ENCODE data around the gene EGFR. TPM values are rescaled to one million over a fixed set of nuclear protein-coding genes. Genes with fewer than 3 reads are reported as not detected.

Gene EGFR
- total and polyA plus RNA-seq, 2 experiments from 2014 or later: 21.6 to 51.0 TPM

GRCh38 chr7:55140941-55141278, 122.1 kb downstream of the EGFR start:
- no peak overlapping the region for H3K4me2 ChIP-seq
- peak overlapping the region; percentile 28 for H3K27ac ChIP-seq
- H3K27me3 ChIP-seq: no peaks in the 10 kb centered on the region
- no peak for DNase-seq (ENCODE audit: low spot score)
- H3K9me2 ChIP-seq (replicated peaks; ENCODE audit: insufficient read depth): no peaks in the 10 kb centered on the region
- no peaks in the 10 kb centered on the region for H4K20me1 ChIP-seq (ENCODE audit: insufficient read depth, poor library complexity, severe bottlenecking)
- H2AFZ ChIP-seq: no peak overlapping the region
- H3K4me3 ChIP-seq: no peak overlapping the region
- no peaks in the 10 kb centered on the region for H3K36me3 ChIP-seq (replicated peaks; ENCODE audit: insufficient read depth, low read depth)
- H3K79me2 ChIP-seq: peaks cover 6% of the 10 kb centered on the region
- no peaks in the 10 kb centered on the region for H3K4me1 ChIP-seq (ENCODE audit: insufficient read depth)
- TF ChIP-seq EZH2phosphoT487 (IDR thresholded peaks at IDR 0.05; ENCODE audit: low read depth, severe bottlenecking, unreplicated experiment) (no peak), EZH2 (IDR thresholded peaks at IDR 0.05; ENCODE audit: borderline replicate concordance) (no peak), CTCF (IDR thresholded peaks at IDR 0.05; ENCODE audit: poor library complexity) (no peak)
- H3K9me3 ChIP-seq (ENCODE audit: low read depth): no peaks in the 10 kb centered on the region

- Histone ChIP-seq H3K36me3 (replicated peaks; ENCODE audit: insufficient read depth, low read depth) (no peaks in the 10 kb centered on the region), H3K4me3 (no peak overlapping the region), H3K27me3 (no peaks in the 10 kb centered on the region), H3K9me3 (ENCODE audit: low read depth) (no peaks in the 10 kb centered on the region), H3K79me2 (peaks cover 6% of the 10 kb centered on the region), H3K4me1 (ENCODE audit: insufficient read depth) (no peaks in the 10 kb centered on the region), H4K20me1 (ENCODE audit: insufficient read depth, poor library complexity, severe bottlenecking) (no peaks in the 10 kb centered on the region), H3K9me2 (replicated peaks; ENCODE audit: insufficient read depth) (no peaks in the 10 kb centered on the region), H3K4me2 (no peak overlapping the region), H3K27ac (no peak overlapping the region), H2AFZ (no peak overlapping the region)
- WGBS (ENCODE audit: low lambda C conversion rate, missing lambda C conversion rate): 71% methylated on average over 13 of the region's 13 CpGs
- TF ChIP-seq EZH2 (IDR thresholded peaks at IDR 0.05; ENCODE audit: borderline replicate concordance) (no peak), EZH2phosphoT487 (IDR thresholded peaks at IDR 0.05; ENCODE audit: low read depth, severe bottlenecking, unreplicated experiment) (no peak), CTCF (IDR thresholded peaks at IDR 0.05; ENCODE audit: poor library complexity) (no peak)
- DNase-seq (ENCODE audit: low spot score): no peak
Measured at GRCh38 chr7:55142919-55143600, 124.2 kb downstream of the EGFR start.

GRCh38 chr7:55144333-55145317, 125.8 kb downstream of the EGFR start:
- H4K20me1 ChIP-seq (ENCODE audit: insufficient read depth, poor library complexity, severe bottlenecking): no peaks in the 10 kb centered on the region
- H3K27ac ChIP-seq: no peak overlapping the region
- no peak overlapping the region for H2AFZ ChIP-seq
- H3K4me2 ChIP-seq: no peak overlapping the region
- no peaks in the 10 kb centered on the region for H3K36me3 ChIP-seq (replicated peaks; ENCODE audit: insufficient read depth, low read depth)
- no peak overlapping the region for H3K4me3 ChIP-seq
- peaks cover 1% of the 10 kb centered on the region for H3K79me2 ChIP-seq
- DNase-seq (ENCODE audit: low spot score): no peak
- no peaks in the 10 kb centered on the region for H3K9me3 ChIP-seq (ENCODE audit: low read depth)
- no peaks in the 10 kb centered on the region for H3K27me3 ChIP-seq
- H3K9me2 ChIP-seq (replicated peaks; ENCODE audit: insufficient read depth): no peaks in the 10 kb centered on the region
- TF ChIP-seq EZH2 (IDR thresholded peaks at IDR 0.05; ENCODE audit: borderline replicate concordance) (no peak), CTCF (IDR thresholded peaks at IDR 0.05; ENCODE audit: poor library complexity) (no peak), EZH2phosphoT487 (IDR thresholded peaks at IDR 0.05; ENCODE audit: low read depth, severe bottlenecking, unreplicated experiment) (no peak)
- H3K4me1 ChIP-seq (ENCODE audit: insufficient read depth): no peaks in the 10 kb centered on the region
- WGBS (ENCODE audit: low lambda C conversion rate, missing lambda C conversion rate): 84% methylated on average over 25 of the region's 25 CpGs

All from hepatocyte (in vitro differentiated cells).